ENCODE data around the gene UPF3A.

UPF3A gene

GRCh38 chr13:114241918-114242317 lies 39.5 kb upstream of the UPF3A start:
- no peak for TF ChIP-seq REST (IDR thresholded peaks at IDR 0.05; ENCODE audit: low read depth)
- no peak for TF ChIP-seq RAD21 (IDR thresholded peaks at IDR 0.05; ENCODE audit: low read depth)
- TF ChIP-seq MAX (IDR thresholded peaks at IDR 0.05), result no peak
- no peak for TF ChIP-seq TCF12 (IDR thresholded peaks at IDR 0.05; ENCODE audit: low read depth)
- no peak for TF ChIP-seq TEAD4 (IDR thresholded peaks at IDR 0.05)
- TF ChIP-seq YY1 (IDR thresholded peaks at IDR 0.05; ENCODE audit: low read depth), result no peak
- no peak for TF ChIP-seq EGR1 (IDR thresholded peaks at IDR 0.05)
- no peak for TF ChIP-seq NFIC (IDR thresholded peaks at IDR 0.05)
- no peak for TF ChIP-seq TAF1 (IDR thresholded peaks at IDR 0.05; ENCODE audit: low read depth)
- no peak for TF ChIP-seq CREB1 (IDR thresholded peaks at IDR 0.05; ENCODE audit: low read depth)
- TF ChIP-seq FOXM1 (IDR thresholded peaks at IDR 0.05; ENCODE audit: borderline replicate concordance, low read depth), result no peak
- no peak for TF ChIP-seq CEBPB (IDR thresholded peaks at IDR 0.05)
- TF ChIP-seq EP300 (IDR thresholded peaks at IDR 0.05; ENCODE audit: borderline replicate concordance), result no peak
- no peak for TF ChIP-seq ZBTB7A (IDR thresholded peaks at IDR 0.05; ENCODE audit: low read depth)

- TF ChIP-seq TEAD4 (IDR thresholded peaks at IDR 0.05) (no peak), CEBPB (IDR thresholded peaks at IDR 0.05) (no peak), NFIC (IDR thresholded peaks at IDR 0.05) (no peak), FOXM1 (IDR thresholded peaks at IDR 0.05; ENCODE audit: borderline replicate concordance, low read depth) (no peak), YY1 (IDR thresholded peaks at IDR 0.05; ENCODE audit: low read depth) (no peak), USF1 (IDR thresholded peaks at IDR 0.05) (no peak), CREB1 (IDR thresholded peaks at IDR 0.05; ENCODE audit: low read depth) (no peak), TAF1 (IDR thresholded peaks at IDR 0.05; ENCODE audit: low read depth) (no peak), EP300 (IDR thresholded peaks at IDR 0.05; ENCODE audit: borderline replicate concordance) (no peak), EGR1 (IDR thresholded peaks at IDR 0.05) (no peak), REST (IDR thresholded peaks at IDR 0.05; ENCODE audit: low read depth) (no peak)
These were observed 37.4 kb upstream of the UPF3A start for GRCh38 chr13:114243971-114244370.

- TF ChIP-seq TAF1 (IDR thresholded peaks at IDR 0.05; ENCODE audit: low read depth), result no peak
- no peak for TF ChIP-seq CEBPB (IDR thresholded peaks at IDR 0.05)
- TF ChIP-seq RAD21 (IDR thresholded peaks at IDR 0.05; ENCODE audit: low read depth), result no peak
- TF ChIP-seq ZBTB7A (IDR thresholded peaks at IDR 0.05; ENCODE audit: low read depth), result no peak
- no peak for TF ChIP-seq REST (IDR thresholded peaks at IDR 0.05; ENCODE audit: low read depth)
- TF ChIP-seq MAX (IDR thresholded peaks at IDR 0.05), result no peak
- TF ChIP-seq NFIC (IDR thresholded peaks at IDR 0.05), result no peak
- no peak for TF ChIP-seq CREB1 (IDR thresholded peaks at IDR 0.05; ENCODE audit: low read depth)
- no peak for TF ChIP-seq TCF12 (IDR thresholded peaks at IDR 0.05; ENCODE audit: low read depth)
- TF ChIP-seq YY1 (IDR thresholded peaks at IDR 0.05; ENCODE audit: low read depth), result no peak
- no peak for TF ChIP-seq EP300 (IDR thresholded peaks at IDR 0.05; ENCODE audit: borderline replicate concordance)
These were observed 36.8 kb upstream of the UPF3A start for GRCh38 chr13:114244637-114245036.

- TF ChIP-seq CREB1 (IDR thresholded peaks at IDR 0.05; ENCODE audit: low read depth) (no peak), EP300 (IDR thresholded peaks at IDR 0.05; ENCODE audit: borderline replicate concordance) (no peak), NFIC (IDR thresholded peaks at IDR 0.05) (no peak), USF1 (IDR thresholded peaks at IDR 0.05) (no peak)
These were observed 33.4 kb upstream of the UPF3A start for GRCh38 chr13:114248011-114248410.

GRCh38 chr13:114249077-114249476 lies 32.3 kb upstream of the UPF3A start:
- no peak for TF ChIP-seq TCF12 (IDR thresholded peaks at IDR 0.05; ENCODE audit: low read depth)
- no peak for TF ChIP-seq ZBTB7A (IDR thresholded peaks at IDR 0.05; ENCODE audit: low read depth)
- no peak for TF ChIP-seq FOXM1 (IDR thresholded peaks at IDR 0.05; ENCODE audit: borderline replicate concordance, low read depth)
- TF ChIP-seq REST (IDR thresholded peaks at IDR 0.05; ENCODE audit: low read depth), result no peak
- TF ChIP-seq CEBPB (IDR thresholded peaks at IDR 0.05), result no peak
- no peak for TF ChIP-seq NFIC (IDR thresholded peaks at IDR 0.05)
- TF ChIP-seq EP300 (IDR thresholded peaks at IDR 0.05; ENCODE audit: borderline replicate concordance), result no peak
- TF ChIP-seq YY1 (IDR thresholded peaks at IDR 0.05; ENCODE audit: low read depth), result no peak
- no peak for TF ChIP-seq RAD21 (IDR thresholded peaks at IDR 0.05; ENCODE audit: low read depth)
- TF ChIP-seq CREB1 (IDR thresholded peaks at IDR 0.05; ENCODE audit: low read depth), result no peak
- no peak for TF ChIP-seq TAF1 (IDR thresholded peaks at IDR 0.05; ENCODE audit: low read depth)
- TF ChIP-seq EGR1 (IDR thresholded peaks at IDR 0.05), result no peak
- no peak for TF ChIP-seq USF1 (IDR thresholded peaks at IDR 0.05)
- TF ChIP-seq MAX (IDR thresholded peaks at IDR 0.05), result no peak
- TF ChIP-seq TEAD4 (IDR thresholded peaks at IDR 0.05), result no peak
